Measurements from ENCODE around the gene GIGYF2.

Gene GIGYF2

DNA sequence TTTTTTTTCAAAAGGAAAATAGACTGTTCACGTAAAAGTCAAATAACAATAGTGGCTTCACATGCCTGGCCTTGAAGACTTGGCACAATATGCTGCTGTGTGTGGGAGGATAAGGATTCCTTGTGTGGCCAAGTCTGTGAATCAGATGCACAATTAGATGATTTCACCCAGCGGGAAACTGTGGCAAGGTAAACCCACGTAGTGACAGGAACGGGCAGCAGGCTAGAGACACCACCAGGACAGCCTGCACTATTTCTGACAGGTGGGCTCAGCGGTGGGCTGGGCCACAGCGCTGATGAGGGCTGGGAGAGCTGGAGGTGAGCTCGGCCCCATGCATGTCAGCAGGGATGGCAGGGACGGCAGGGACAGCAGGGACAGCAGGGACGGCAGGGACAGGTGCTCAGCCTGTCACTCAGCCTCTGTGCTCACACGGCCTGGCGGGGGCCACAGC, 194.5 kb downstream of the GIGYF2 start:
- no peaks in the 10 kb centered on the region for H3F3A ChIP-seq (ENCODE audit: insufficient read depth, low read length)
- TF ChIP-seq, protein P1, sequence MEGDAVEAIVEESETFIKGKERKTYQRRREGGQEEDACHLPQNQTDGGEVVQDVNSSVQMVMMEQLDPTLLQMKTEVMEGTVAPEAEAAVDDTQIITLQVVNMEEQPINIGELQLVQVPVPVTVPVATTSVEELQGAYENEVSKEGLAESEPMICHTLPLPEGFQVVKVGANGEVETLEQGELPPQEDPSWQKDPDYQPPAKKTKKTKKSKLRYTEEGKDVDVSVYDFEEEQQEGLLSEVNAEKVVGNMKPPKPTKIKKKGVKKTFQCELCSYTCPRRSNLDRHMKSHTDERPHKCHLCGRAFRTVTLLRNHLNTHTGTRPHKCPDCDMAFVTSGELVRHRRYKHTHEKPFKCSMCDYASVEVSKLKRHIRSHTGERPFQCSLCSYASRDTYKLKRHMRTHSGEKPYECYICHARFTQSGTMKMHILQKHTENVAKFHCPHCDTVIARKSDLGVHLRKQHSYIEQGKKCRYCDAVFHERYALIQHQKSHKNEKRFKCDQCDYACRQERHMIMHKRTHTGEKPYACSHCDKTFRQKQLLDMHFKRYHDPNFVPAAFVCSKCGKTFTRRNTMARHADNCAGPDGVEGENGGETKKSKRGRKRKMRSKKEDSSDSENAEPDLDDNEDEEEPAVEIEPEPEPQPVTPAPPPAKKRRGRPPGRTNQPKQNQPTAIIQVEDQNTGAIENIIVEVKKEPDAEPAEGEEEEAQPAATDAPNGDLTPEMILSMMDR (IDR thresholded peaks at IDR 0.05; ENCODE audit: low read length) = no peak
- TF ChIP-seq EZH2 (optimal IDR thresholded peaks at IDR 0.05; ENCODE audit: low read depth, low read length) = no peak
- TF ChIP-seq EZH2phosphoT487 (IDR thresholded peaks at IDR 0.05; ENCODE audit: low read length) = no peak
- H3K79me2 ChIP-seq (ENCODE audit: low read length) = no peaks in the 10 kb centered on the region
- no peaks in the 10 kb centered on the region for H3K27me3 ChIP-seq (replicated peaks; ENCODE audit: insufficient read depth, low read length)
- H3K4me3 ChIP-seq (ENCODE audit: low read length) = no peak overlapping the region
- no peak overlapping the region for H3K4me2 ChIP-seq (ENCODE audit: low read depth, low read length)
- no peaks in the 10 kb centered on the region for H3K4me1 ChIP-seq (ENCODE audit: low read length)
- no peaks in the 10 kb centered on the region for H3K9me2 ChIP-seq (replicated peaks; ENCODE audit: insufficient read depth, low read length)
- H3K36me3 ChIP-seq (replicated peaks; ENCODE audit: insufficient read depth, low read length) = no peaks in the 10 kb centered on the region
- no peaks in the 10 kb centered on the region for H4K20me1 ChIP-seq (ENCODE audit: insufficient read depth, low read length)
- no peaks in the 10 kb centered on the region for H3K9me3 ChIP-seq (replicated peaks; ENCODE audit: insufficient read depth, low read length)
- 0 out of 2 replicates have a peak overlapping the region, but pooled peaks have one; percentile 82 for H2AFZ ChIP-seq (ENCODE audit: low read length)
- DNase-seq = no peak
- no peak overlapping the region for H3K27ac ChIP-seq (ENCODE audit: low read length)
- H3K9ac ChIP-seq (ENCODE audit: low read length) = no peak overlapping the region

DNA sequence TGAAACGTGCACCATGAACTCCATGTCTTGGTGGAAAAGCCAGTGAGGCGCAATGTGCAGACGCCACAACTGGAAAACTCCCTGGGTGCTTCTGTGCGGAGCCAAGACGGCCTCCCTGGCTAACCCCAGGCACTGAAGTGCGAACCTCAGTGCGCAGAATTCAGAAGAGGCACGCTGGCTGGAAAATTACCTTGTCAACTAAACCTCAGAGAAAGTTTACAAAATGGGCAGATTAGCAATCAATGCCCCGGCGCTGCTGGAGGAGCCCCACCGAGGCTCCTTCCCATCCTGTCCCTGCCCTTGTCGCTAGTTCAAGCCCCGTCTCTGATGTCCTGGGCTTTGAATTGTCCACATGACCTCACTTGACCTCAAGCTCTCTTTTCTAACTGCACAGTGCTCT, 195.1 kb downstream of the GIGYF2 start:
- no peaks in the 10 kb centered on the region for H3K9me3 ChIP-seq (replicated peaks; ENCODE audit: insufficient read depth, low read length)
- no peaks in the 10 kb centered on the region for H3K27me3 ChIP-seq (replicated peaks; ENCODE audit: insufficient read depth, low read length)
- TF ChIP-seq EZH2 (optimal IDR thresholded peaks at IDR 0.05; ENCODE audit: low read depth, low read length) = no peak
- TF ChIP-seq EZH2phosphoT487 (IDR thresholded peaks at IDR 0.05; ENCODE audit: low read length) = no peak
- TF ChIP-seq, protein P1 (IDR thresholded peaks at IDR 0.05; ENCODE audit: low read length) = no peak
- H3K36me3 ChIP-seq (replicated peaks; ENCODE audit: insufficient read depth, low read length) = no peaks in the 10 kb centered on the region
- H3K4me2 ChIP-seq (ENCODE audit: low read depth, low read length) = no peak overlapping the region
- H3K4me1 ChIP-seq (ENCODE audit: low read length) = no peaks in the 10 kb centered on the region
- no peaks in the 10 kb centered on the region for H4K20me1 ChIP-seq (ENCODE audit: insufficient read depth, low read length)
- no peaks in the 10 kb centered on the region for H3F3A ChIP-seq (ENCODE audit: insufficient read depth, low read length)
- no peak overlapping the region for H3K27ac ChIP-seq (ENCODE audit: low read length)
- H3K4me3 ChIP-seq (ENCODE audit: low read length) = no peak overlapping the region
- H3K79me2 ChIP-seq (ENCODE audit: low read length) = no peaks in the 10 kb centered on the region
- DNase-seq = no peak
- H2AFZ ChIP-seq (ENCODE audit: low read length) = no peak overlapping the region
- no peaks in the 10 kb centered on the region for H3K9me2 ChIP-seq (replicated peaks; ENCODE audit: insufficient read depth, low read length)
- no peak overlapping the region for H3K9ac ChIP-seq (ENCODE audit: low read length)

DNA sequence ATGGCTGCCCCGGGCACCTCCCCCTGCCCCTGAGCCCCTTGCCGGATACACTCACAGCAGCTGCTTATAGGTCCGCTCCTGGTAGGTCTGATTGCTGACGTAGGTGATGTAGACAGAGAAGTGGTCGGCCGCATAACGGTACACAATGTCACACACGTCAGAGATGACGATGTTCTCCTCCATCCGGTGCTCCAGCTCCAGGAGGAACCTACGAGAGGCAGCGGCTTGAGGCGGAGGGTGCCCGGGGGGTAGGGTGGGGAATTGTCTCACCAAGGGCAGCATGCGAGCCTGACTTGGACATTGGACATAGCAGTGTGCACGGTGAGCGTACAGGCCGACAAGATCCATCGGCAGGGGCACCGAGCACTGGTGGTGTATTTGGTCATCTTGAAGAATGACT, 195.7 kb downstream of the GIGYF2 start:
- H3K4me2 ChIP-seq (ENCODE audit: low read depth, low read length) = no peak overlapping the region
- no peaks in the 10 kb centered on the region for H3K27me3 ChIP-seq (replicated peaks; ENCODE audit: insufficient read depth, low read length)
- no peaks in the 10 kb centered on the region for H3K79me2 ChIP-seq (ENCODE audit: low read length)
- H4K20me1 ChIP-seq (ENCODE audit: insufficient read depth, low read length) = no peaks in the 10 kb centered on the region
- no peak overlapping the region for H3K27ac ChIP-seq (ENCODE audit: low read length)
- H3K4me3 ChIP-seq (ENCODE audit: low read length) = no peak overlapping the region
- H3K9me3 ChIP-seq (replicated peaks; ENCODE audit: insufficient read depth, low read length) = no peaks in the 10 kb centered on the region
- no peaks in the 10 kb centered on the region for H3K36me3 ChIP-seq (replicated peaks; ENCODE audit: insufficient read depth, low read length)
- no peak overlapping the region for H3K9ac ChIP-seq (ENCODE audit: low read length)
- H3K4me1 ChIP-seq (ENCODE audit: low read length) = no peaks in the 10 kb centered on the region
- DNase-seq = no peak
- TF ChIP-seq EZH2 (optimal IDR thresholded peaks at IDR 0.05; ENCODE audit: low read depth, low read length) (no peak), EZH2phosphoT487 (IDR thresholded peaks at IDR 0.05; ENCODE audit: low read length) (no peak)
- TF ChIP-seq, protein P1 (IDR thresholded peaks at IDR 0.05; ENCODE audit: low read length) = no peak
- no peaks in the 10 kb centered on the region for H3F3A ChIP-seq (ENCODE audit: insufficient read depth, low read length)
- no peak overlapping the region for H2AFZ ChIP-seq (ENCODE audit: low read length)
- H3K9me2 ChIP-seq (replicated peaks; ENCODE audit: insufficient read depth, low read length) = no peaks in the 10 kb centered on the region
